Esophagus squamous epithelium (tissue), 5 donors: ENCODE measurements around the gene FNTB. TPM values are rescaled to one million over a fixed set of nuclear protein-coding genes. Genes with fewer than 3 reads are reported as not detected.
A peak's percentile ranks its signal among the peaks of the same experiment; 100 is the strongest.

Experiments
- DNase-seq: peaks from one replicate; lab custom pipeline; 2025; lab: John Stamatoyannopoulos, UW
- H3K27ac ChIP-seq, 4 donors: fragments of 200-600 bp; sonication (generic); one replicate each; pipeline ENCODE4 v1.5.1; 2016 to 2019; ENCODE audit warnings: mild to moderate bottlenecking in 1 of 4
- H3K27me3 ChIP-seq, 4 donors: fragments of 200-600 bp; sonication (generic); 1 replicate in 3 of 4; 2 replicates in 1 of 4; pipeline versions ENCODE4 v1.5.1 to v1.6.0; 2017 to 2021; ENCODE audit warnings: antibody characterized with exemption in 1 of 4
- H3K36me3 ChIP-seq, 3 donors: fragments of 200-600 bp; sonication (generic); one replicate each; pipeline ENCODE4 v1.5.1; 2016 to 2019
- H3K4me1 ChIP-seq, 3 donors: fragments of 200-600 bp; sonication (generic); one replicate each; pipeline ENCODE4 v1.5.1; 2017 to 2019
- H3K4me3 ChIP-seq, 4 donors: fragments of 200-600 bp; sonication (generic); 1 replicate in 3 of 4; 2 replicates in 1 of 4; pipeline ENCODE4 v1.5.1; 2016 to 2019; ENCODE audit warnings: mild to moderate bottlenecking in 2 of 4, moderate library complexity in 1 of 4
- H3K9me3 ChIP-seq, 3 donors: fragments of 200-600 bp; sonication (generic); one replicate each; pipeline ENCODE4 v1.5.1; 2016 to 2019
- CTCF ChIP-seq, 6 experiments: fragments of 450-650 bp in 4 of 6; fragments of 200-600 bp in 2 of 6; sonication (generic) in 2 of 6; IDR thresholded peaks; one replicate each; pipeline ENCODE4 v1.5.1; 2016 to 2019; ENCODE audit warnings: antibody characterized with exemption in 6 of 6, mild to moderate bottlenecking in 4 of 6, moderate library complexity in 4 of 6
- POLR2A ChIP-seq, 4 donors: fragments of 450-650 bp; IDR thresholded peaks; one replicate each; pipeline ENCODE4 v1.6.1; 2017; ENCODE audit warnings: antibody characterized with exemption in 4 of 4, mild to moderate bottlenecking in 4 of 4, moderate library complexity in 3 of 4
- WGBS, 2 donors: methylation state at CpG; one replicate each; pipeline ENCODE4 v1.1.5; 2018; 5-methylcytosine and 5-hydroxymethylcytosine counted together
- intact Hi-C: fragments of 100-400 bp; cut with DNase I; formaldehyde crosslinking; loops from one replicate; pipeline ENCODE4 v1.15.0; 2022
- total RNA-seq, 4 donors: library from RNA; depleted of rRNA; stranded (reverse); fragments of >200 nt; gene quantifications; one replicate each; pipeline ENCODE4 v1.1.0, GENCODE V29; 2016
- donor health status: DM: yes; HTN: yes; CAD: no.

The FNTB gene
- 10 to 100 TPM; 16.2 to 20.4 (median 18.2) TPM for total RNA-seq

- 0 to 1% methylated on average over 28 to 29 of the region's 65 CpGs for WGBS, 2 donors
- Histone ChIP-seq H3K4me1 (peaks cover 9 to 49% (median 13%) of the 10 kb centered on the region in 3 donors), H3K27ac (peak within 1 kb of the TSS; percentile 87 to 98 (median 94)), H3K4me3 (peak within 1 kb of the TSS; percentile 73 to 96 (median 84)), H3K36me3 (no peaks in the 10 kb centered on the region), H3K27me3 (no peaks in the 10 kb centered on the region), H3K9me3 (no peaks in the 10 kb centered on the region)
- intact Hi-C loops, result loop anchor here (10.0 kb wide), 1 partner anchor 162 kb away; no protein-coding TSS in a partner anchor
- peak; percentile 68 for DNase-seq
- TF ChIP-seq CTCF (IDR thresholded peaks at IDR 0.05) (peak; percentile 68 to 93 (median 78)), POLR2A (IDR thresholded peaks at IDR 0.05) (peak in 3 of 4 donors; percentile 25 to 83 (median 46))
These were observed at the start of gene FNTB for GRCh38 chr14:64986648-64987437. FNTB (plus strand) TSS chr14:64986895; CDS start chr14:64986954, 59 bp downstream.

- no peak for DNase-seq
These were observed 49.4 kb upstream of the FNTB start for GRCh38 chr14:64937171-64937820.

GRCh38 chr14:64937821-64938193 lies 48.9 kb upstream of the FNTB start:
- Histone ChIP-seq H3K9me3 (no peaks in the 10 kb centered on the region), H3K4me3 (no peak overlapping the region), H3K4me1 (peaks cover 4 to 71% (median 7%) of the 10 kb centered on the region in 3 donors), H3K27ac (no peak overlapping the region), H3K27me3 (no peaks in the 10 kb centered on the region), H3K36me3 (peaks cover 0 to 73% (median 2%) of the 10 kb centered on the region in 3 donors)
- DNase-seq, result no peak
- intact Hi-C loops, result no loop called here
- 80 to 100% methylated on average over 1 of the region's 1 CpG for whole genome bisulfite sequencing, 2 donors
- TF ChIP-seq CTCF (IDR thresholded peaks at IDR 0.05) (peak in 3 of 6 experiments; percentile 16 to 33 (median 33)), POLR2A (IDR thresholded peaks at IDR 0.05) (no peak)

More at GRCh38 chr14:64937171-64937820, 49.4 kb upstream of the FNTB start:
- no CpG with 5 or more reads among the region's 1 CpG for WGBS, 2 donors
- no peak for TF ChIP-seq CTCF (IDR thresholded peaks at IDR 0.05)
- no peak for TF ChIP-seq POLR2A (IDR thresholded peaks at IDR 0.05)
- no peak overlapping the region for H3K4me3 ChIP-seq
- H3K9me3 ChIP-seq, result no peaks in the 10 kb centered on the region
- peaks cover 0 to 78% (median 3%) of the 10 kb centered on the region in 3 donors for H3K36me3 ChIP-seq
- no peaks in the 10 kb centered on the region for H3K27me3 ChIP-seq
- no peak overlapping the region for H3K27ac ChIP-seq
- peaks cover 4 to 66% (median 7%) of the 10 kb centered on the region in 3 donors for H3K4me1 ChIP-seq
- intact Hi-C loops, result no loop called here

- DNase-seq, result no peak
- TF ChIP-seq POLR2A (IDR thresholded peaks at IDR 0.05) (no peak), CTCF (IDR thresholded peaks at IDR 0.05) (no peak)
- no peaks in the 10 kb centered on the region for H3K9me3 ChIP-seq
- 87 to 91% methylated on average over 15 to 16 of the region's 17 CpGs for WGBS, 2 donors
- H3K4me3 ChIP-seq, result no peak overlapping the region
- no peaks in the 10 kb centered on the region for H3K27me3 ChIP-seq
- H3K4me1 ChIP-seq, result peaks cover 13 to 85% (median 19%) of the 10 kb centered on the region in 3 donors
- H3K27ac ChIP-seq, result no peak overlapping the region
- intact Hi-C loops, result no loop called here
- H3K36me3 ChIP-seq, result peaks cover 0 to 59% (median 2%) of the 10 kb centered on the region in 3 donors
These were observed 47.5 kb upstream of the FNTB start for GRCh38 chr14:64938972-64939816.
